Neural cell (in vitro differentiated cells): Measurements from ENCODE around the gene SRF. TPM values are rescaled to one million over a fixed set of nuclear protein-coding genes. Genes with fewer than 3 reads are reported as not detected.

Source experiments
- H2AFZ ChIP-seq: fragments of 200-600, 300-800 bp; sonication (generic), shearing (Covaris generic); 2 replicates; pipeline ENCODE4 v1.6.0; 2014; ENCODE audit warnings: low read depth, mild to moderate bottlenecking, antibody characterized with exemption, low read length, moderate library complexity
- H3F3A ChIP-seq: fragments of 200-600 bp; shearing (Covaris generic); 2 replicates; pipeline ENCODE4 v1.6.1; 2016; ENCODE audit warnings: mild to moderate bottlenecking, moderate library complexity, mixed read lengths, antibody characterized with exemption, low read length; ENCODE audit not compliant: insufficient read depth, poor library complexity, severe bottlenecking
- H3K27ac ChIP-seq: fragments of 200-600, 300-800 bp; sonication (generic), shearing (Covaris generic); 2 replicates; pipeline ENCODE4 v1.5.1; 2014; ENCODE audit warnings: mild to moderate bottlenecking, low read length, moderate library complexity
- H3K27me3 ChIP-seq: fragments of 300-800, 200-600 bp; sonication (generic), shearing (Covaris generic); 2 replicates; pipeline ENCODE4 v1.6.0; 2014; ENCODE audit warnings: mild to moderate bottlenecking, low read depth, low read length, moderate library complexity; ENCODE audit not compliant: insufficient read depth
- H3K36me3 ChIP-seq: fragments of 300-800, 200-600 bp; sonication (generic), shearing (Covaris generic); 2 replicates; pipeline ENCODE4 v1.5.1; 2014; ENCODE audit warnings: mild to moderate bottlenecking, antibody characterized with exemption, low read length, moderate library complexity; ENCODE audit not compliant: insufficient read depth
- H3K4me2 ChIP-seq: fragments of 300-800, 200-600 bp; sonication (generic), shearing (Covaris generic); 2 replicates; pipeline ENCODE4 v1.6.0; 2014; ENCODE audit warnings: mild to moderate bottlenecking, low read length
- H3K4me3 ChIP-seq: fragments of 300-800, 200-600 bp; sonication (generic), shearing (Covaris generic); 2 replicates; pipeline ENCODE4 v1.5.1; 2014; ENCODE audit warnings: mild to moderate bottlenecking, low read length, moderate library complexity
- H3K79me2 ChIP-seq: fragments of 200-600 bp; shearing (Covaris generic); replicated peaks from 2 replicates; pipeline ENCODE4 v1.6.0; 2014; ENCODE audit warnings: mild to moderate bottlenecking, low read length, moderate library complexity; ENCODE audit not compliant: insufficient read depth
- H3K9ac ChIP-seq: fragments of 300-800, 200-600 bp; sonication (generic), shearing (Covaris generic); 2 replicates; pipeline ENCODE4 v1.6.1; 2016; ENCODE audit warnings: mild to moderate bottlenecking, low read length, mixed read lengths
- H3K9me2 ChIP-seq: fragments of 200-600 bp; shearing (Covaris generic); 2 replicates; pipeline ENCODE4 v1.6.1; 2016; ENCODE audit warnings: mild to moderate bottlenecking, low read length, mixed read lengths; ENCODE audit not compliant: insufficient read depth
- H3K9me3 ChIP-seq: fragments of 200-600, 300-800 bp; sonication (generic), shearing (Covaris generic); 2 replicates; pipeline ENCODE4 v1.6.1; 2016; ENCODE audit warnings: mild to moderate bottlenecking, mixed run types, low read length, moderate library complexity, mixed read lengths
- H4K20me1 ChIP-seq: fragments of 200-600 bp; shearing (Covaris generic); 2 replicates; pipeline ENCODE4 v1.6.1; 2016; ENCODE audit warnings: mild to moderate bottlenecking, mixed run types; ENCODE audit not compliant: insufficient read depth
- CTCF ChIP-seq: fragments of 450-650 bp; IDR thresholded peaks from 2 replicates; pipeline ENCODE4 v1.5.1; 2014; ENCODE audit warnings: antibody characterized with exemption, mild to moderate bottlenecking, moderate library complexity; ENCODE audit not compliant: poor library complexity, severe bottlenecking
- EP300 ChIP-seq: fragments of 450-650 bp; conservative IDR thresholded peaks from 2 replicates; pipeline ENCODE4 v1.6.1; 2014; ENCODE audit warnings: antibody characterized with exemption, mild to moderate bottlenecking, moderate library complexity; ENCODE audit not compliant: poor library complexity, severe bottlenecking
- EZH2 ChIP-seq: fragments of 200-600, 300-800 bp; shearing (Covaris generic), sonication (generic); IDR thresholded peaks from 2 replicates; pipeline ENCODE4 v1.6.1; 2014; ENCODE audit warnings: antibody characterized with exemption, low read length, borderline replicate concordance, mild to moderate bottlenecking; ENCODE audit not compliant: insufficient read depth, poor library complexity, severe bottlenecking
- MXI1 ChIP-seq: fragments of 450-650 bp; conservative IDR thresholded peaks from 2 replicates; pipeline ENCODE4 v1.6.1; 2014; ENCODE audit warnings: antibody characterized with exemption, mild to moderate bottlenecking; ENCODE audit not compliant: poor library complexity, severe bottlenecking
- POLR2AphosphoS5 ChIP-seq: IDR thresholded peaks from 2 replicates; pipeline ENCODE4 v1.6.1; 2012
- RAD21 ChIP-seq: fragments of 450-650 bp; conservative IDR thresholded peaks from 2 replicates; pipeline ENCODE4 v1.6.1; 2014; ENCODE audit warnings: antibody characterized with exemption, mild to moderate bottlenecking, moderate library complexity
- REST ChIP-seq: IDR thresholded peaks from 2 replicates; pipeline ENCODE4 v1.6.1; 2012; ENCODE audit warnings: borderline replicate concordance
- SMC3 ChIP-seq: fragments of 450-650 bp; conservative IDR thresholded peaks from 2 replicates; pipeline ENCODE4 v1.6.1; 2014; ENCODE audit warnings: antibody characterized with exemption, mild to moderate bottlenecking, moderate library complexity; ENCODE audit not compliant: poor library complexity
- TAF1 ChIP-seq: IDR thresholded peaks from 2 replicates; pipeline ENCODE4 v1.6.1; 2012; ENCODE audit warnings: low read depth
- polyA plus RNA-seq: library from polyadenylated mRNA; depleted of rRNA; stranded (reverse); fragments of >200 nt; gene quantifications from 2 replicates; pipeline ENCODE4 v1.2.3, GENCODE V29; 2014

SRF gene
- polyA plus RNA-seq, 1 donor from 2014 or later, result 24.8 TPM

GRCh38 chr6:43178951-43179830 is 8.1 kb downstream of the SRF start:
- no peak overlapping the region for H3K9ac ChIP-seq
- H4K20me1 ChIP-seq, result no peaks in the 10 kb centered on the region
- TF ChIP-seq SMC3 (no peak), EP300 (no peak), CTCF (no peak), EZH2 (no peak), MXI1 (no peak), RAD21 (no peak), POLR2AphosphoS5 (no peak), TAF1 (no peak), REST (no peak)
- H3F3A ChIP-seq, result no peaks in the 10 kb centered on the region
- no peak overlapping the region for H2AFZ ChIP-seq
- H3K9me3 ChIP-seq, result no peaks in the 10 kb centered on the region
- no peak overlapping the region for H3K4me2 ChIP-seq
- no peaks in the 10 kb centered on the region for H3K36me3 ChIP-seq
- peaks cover 11% of the 10 kb centered on the region for H3K79me2 ChIP-seq
- H3K9me2 ChIP-seq, result no peaks in the 10 kb centered on the region
- H3K27ac ChIP-seq, result no peak overlapping the region
- H3K4me3 ChIP-seq, result no peak overlapping the region
- H3K27me3 ChIP-seq, result no peaks in the 10 kb centered on the region

- Histone ChIP-seq H3K36me3 (no peaks in the 10 kb centered on the region), H3K9me2 (no peaks in the 10 kb centered on the region)
These were observed 9.0 kb downstream of the SRF start for GRCh38 chr6:43180058-43180457.

More at GRCh38 chr6:43180058-43180457, 9.0 kb downstream of the SRF start:
- Histone ChIP-seq H4K20me1 (no peaks in the 10 kb centered on the region), H3K79me2 (peaks cover 9% of the 10 kb centered on the region), H3K4me3 (no peak overlapping the region), H3K9ac (no peak overlapping the region), H2AFZ (no peak overlapping the region), H3K4me2 (no peak overlapping the region), H3F3A (no peaks in the 10 kb centered on the region), H3K9me3 (no peaks in the 10 kb centered on the region), H3K27me3 (no peaks in the 10 kb centered on the region), H3K27ac (no peak overlapping the region)
- TF ChIP-seq EP300, result no peak
- no peak for TF ChIP-seq EZH2
- TF ChIP-seq CTCF, result no peak
- no peak for TF ChIP-seq RAD21
- TF ChIP-seq SMC3, result no peak
- TF ChIP-seq POLR2AphosphoS5, result no peak
- TF ChIP-seq MXI1, result no peak
- TF ChIP-seq TAF1, result no peak
- TF ChIP-seq REST, result no peak
